Mucosa of rectum (tissue), 2 donors: Measurements from ENCODE around the gene SMTN.

Experiments
- H3K27ac ChIP-seq, 2 donors: one replicate each; pipeline ENCODE4 v1.7.0; 2013; ENCODE audit warnings: inconsistent platforms in 2 of 2, low read depth in 2 of 2, low read length in 2 of 2
- H3K27me3 ChIP-seq, 2 donors: one replicate each; pipeline ENCODE4 v1.7.0; 2013; ENCODE audit warnings: low read length in 2 of 2; ENCODE audit not compliant: control insufficient read depth in 2 of 2, insufficient read depth in 2 of 2
- H3K36me3 ChIP-seq, 2 donors: one replicate each; pipeline ENCODE4 v1.7.0; 2013; ENCODE audit warnings: low read length in 2 of 2; ENCODE audit not compliant: control insufficient read depth in 2 of 2, insufficient read depth in 2 of 2
- H3K4me1 ChIP-seq, 2 donors: one replicate each; pipeline ENCODE4 v1.7.0; 2013; ENCODE audit warnings: low read length in 2 of 2, mild to moderate bottlenecking in 1 of 2; ENCODE audit not compliant: control insufficient read depth in 2 of 2, insufficient read depth in 2 of 2
- H3K4me3 ChIP-seq, 2 donors: one replicate each; pipeline ENCODE4 v1.7.0; 2013; ENCODE audit warnings: low read length in 2 of 2
- H3K9ac ChIP-seq, 2 donors: one replicate each; pipeline ENCODE4 v1.7.0; 2013; ENCODE audit warnings: low read length in 2 of 2, low read depth in 1 of 2, mild to moderate bottlenecking in 1 of 2
- H3K9me3 ChIP-seq, 2 donors: one replicate each; pipeline ENCODE4 v1.7.0; 2013; ENCODE audit warnings: low read length in 2 of 2; ENCODE audit not compliant: control insufficient read depth in 2 of 2
- donor health status: healthy.
- donor health status: Normal muscosa, but diverticular disease.

The SMTN gene

GRCh38 chr22:31119026-31119717 is 38.1 kb downstream of the SMTN start:
- Histone ChIP-seq H3K27ac (no peak overlapping the region), H3K9ac (no peak overlapping the region), H3K27me3 (no peaks in the 10 kb centered on the region), H3K36me3 (no peaks in the 10 kb centered on the region), H3K9me3 (no peaks in the 10 kb centered on the region), H3K4me1 (peaks cover 12 to 23% of the 10 kb centered on the region in 2 donors), H3K4me3 (no peak overlapping the region)

DNA sequence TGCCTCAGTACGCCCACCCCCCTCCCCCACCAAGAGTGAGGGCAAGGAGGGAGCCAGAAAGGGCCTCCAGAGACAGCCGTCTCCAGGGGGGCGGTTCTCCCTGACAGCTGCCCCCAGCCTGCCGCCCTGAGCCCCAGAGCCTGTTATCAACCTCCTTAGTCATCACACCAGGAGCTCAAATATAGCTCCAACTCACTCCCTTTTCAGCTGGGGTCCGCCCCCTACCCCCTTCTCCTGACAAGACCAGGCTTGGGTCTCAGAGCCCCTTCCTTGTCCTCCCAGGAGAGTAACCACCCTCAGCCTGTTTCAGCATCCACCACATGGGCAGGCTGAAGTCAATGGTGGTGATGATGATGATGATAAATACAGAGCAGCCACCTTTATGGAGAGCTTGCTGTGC is 39.1 kb downstream of the SMTN start:
- no peak overlapping the region for H3K27ac ChIP-seq
- no peaks in the 10 kb centered on the region for H3K36me3 ChIP-seq
- H3K4me3 ChIP-seq = no peak overlapping the region
- H3K4me1 ChIP-seq = peaks cover 12 to 23% of the 10 kb centered on the region in 2 donors
- no peaks in the 10 kb centered on the region for H3K9me3 ChIP-seq
- H3K9ac ChIP-seq = no peak overlapping the region
- H3K27me3 ChIP-seq = no peaks in the 10 kb centered on the region

- Histone ChIP-seq H3K36me3 (no peaks in the 10 kb centered on the region), H3K9me3 (no peaks in the 10 kb centered on the region), H3K27me3 (no peaks in the 10 kb centered on the region), H3K4me3 (no peak overlapping the region), H3K4me1 (peaks cover 12 to 23% of the 10 kb centered on the region in 2 donors), H3K9ac (no peak overlapping the region), H3K27ac (no peak overlapping the region)
Observed at GRCh38 chr22:31120642-31121041, 39.5 kb downstream of the SMTN start.

DNA sequence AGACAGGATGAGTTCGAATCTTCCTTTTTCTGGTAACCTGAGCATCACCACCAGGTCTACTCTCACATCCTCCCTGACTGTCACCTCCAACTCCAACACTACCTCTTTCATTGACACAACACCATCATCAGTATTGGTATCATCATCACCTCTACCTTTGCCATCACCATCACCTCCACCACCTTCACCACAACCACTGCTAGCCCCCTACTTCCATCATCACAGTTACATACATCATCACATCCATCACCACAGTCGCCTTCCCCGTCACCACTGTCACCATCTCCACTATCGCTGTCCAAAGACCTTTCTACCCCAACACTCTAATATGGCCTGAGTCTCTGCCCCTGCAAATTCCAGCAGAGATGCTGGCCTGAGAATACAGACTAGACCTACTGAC is 40.3 kb downstream of the SMTN start:
- Histone ChIP-seq H3K4me3 (no peak overlapping the region), H3K4me1 (peaks cover 12 to 23% of the 10 kb centered on the region in 2 donors), H3K9me3 (no peaks in the 10 kb centered on the region), H3K27ac (peak overlapping the region; percentile 89 to 92), H3K36me3 (no peaks in the 10 kb centered on the region), H3K9ac (no peak overlapping the region), H3K27me3 (no peaks in the 10 kb centered on the region)

DNA sequence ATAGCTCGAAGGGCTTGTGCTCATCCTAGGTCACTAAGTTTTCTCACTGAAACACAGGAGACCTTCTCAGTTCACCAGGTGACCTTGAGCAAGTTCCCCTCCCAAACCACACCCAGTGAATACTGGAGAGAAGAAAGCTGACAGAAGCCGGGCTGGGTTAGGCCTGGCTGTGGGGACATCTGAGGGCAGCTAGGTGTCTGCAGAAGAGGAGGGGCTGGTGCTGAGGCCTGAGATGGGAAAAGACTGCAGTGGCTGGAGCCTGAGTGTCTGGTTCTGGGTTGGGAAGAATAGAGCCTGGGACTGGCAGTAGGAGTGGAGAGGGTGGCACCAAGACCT is 41.0 kb downstream of the SMTN start:
- peak overlapping the region; percentile 81 to 87 for H3K9ac ChIP-seq
- peak overlapping the region; percentile 89 to 92 for H3K27ac ChIP-seq
- H3K36me3 ChIP-seq = no peaks in the 10 kb centered on the region
- peaks cover 12 to 23% of the 10 kb centered on the region in 2 donors for H3K4me1 ChIP-seq
- peak overlapping the region; percentile 74 for H3K4me3 ChIP-seq
- no peaks in the 10 kb centered on the region for H3K9me3 ChIP-seq
- no peaks in the 10 kb centered on the region for H3K27me3 ChIP-seq

GRCh38 chr22:31122532-31123291 is 41.6 kb downstream of the SMTN start, which contains the start of gene INPP5J:
INPP5J (plus strand) TSS chr22:31122966; CDS start chr22:31123015, 49 bp downstream.
- no peaks in the 10 kb centered on the region for H3K36me3 ChIP-seq
- peak within 1 kb of the TSS; percentile 81 to 87 for H3K9ac ChIP-seq
- peak within 1 kb of the TSS; percentile 89 to 92 for H3K27ac ChIP-seq
- H3K4me1 ChIP-seq = peaks cover 12 to 24% of the 10 kb centered on the region in 2 donors
- H3K4me3 ChIP-seq = peak within 1 kb of the TSS; percentile 74
- no peaks in the 10 kb centered on the region for H3K27me3 ChIP-seq
- no peaks in the 10 kb centered on the region for H3K9me3 ChIP-seq

GRCh38 chr22:31123292-31123602 is 42.1 kb downstream of the SMTN start:
- peaks cover 12 to 24% of the 10 kb centered on the region in 2 donors for H3K4me1 ChIP-seq
- no peaks in the 10 kb centered on the region for H3K9me3 ChIP-seq
- peak overlapping the region; percentile 81 to 87 for H3K9ac ChIP-seq
- H3K36me3 ChIP-seq = peaks cover 0 to 3% of the 10 kb centered on the region in 2 donors
- peak overlapping the region; percentile 74 for H3K4me3 ChIP-seq
- peak overlapping the region; percentile 89 to 92 for H3K27ac ChIP-seq
- no peaks in the 10 kb centered on the region for H3K27me3 ChIP-seq

- Histone ChIP-seq H3K27me3 (no peaks in the 10 kb centered on the region), H3K9me3 (no peaks in the 10 kb centered on the region), H3K27ac (no peak overlapping the region), H3K4me1 (peaks cover 12 to 24% of the 10 kb centered on the region in 2 donors), H3K36me3 (peaks cover 0 to 7% of the 10 kb centered on the region in 2 donors), H3K4me3 (no peak overlapping the region), H3K9ac (no peak overlapping the region)
Observed at GRCh38 chr22:31124290-31124689, 43.2 kb downstream of the SMTN start.

GRCh38 chr22:31124811-31125465 is 43.8 kb downstream of the SMTN start:
- no peak overlapping the region for H3K27ac ChIP-seq
- peaks cover 12 to 24% of the 10 kb centered on the region in 2 donors for H3K4me1 ChIP-seq
- no peak overlapping the region for H3K9ac ChIP-seq
- H3K27me3 ChIP-seq = no peaks in the 10 kb centered on the region
- H3K9me3 ChIP-seq = no peaks in the 10 kb centered on the region
- H3K36me3 ChIP-seq = peaks cover 0 to 7% of the 10 kb centered on the region in 2 donors
- H3K4me3 ChIP-seq = no peak overlapping the region

DNA sequence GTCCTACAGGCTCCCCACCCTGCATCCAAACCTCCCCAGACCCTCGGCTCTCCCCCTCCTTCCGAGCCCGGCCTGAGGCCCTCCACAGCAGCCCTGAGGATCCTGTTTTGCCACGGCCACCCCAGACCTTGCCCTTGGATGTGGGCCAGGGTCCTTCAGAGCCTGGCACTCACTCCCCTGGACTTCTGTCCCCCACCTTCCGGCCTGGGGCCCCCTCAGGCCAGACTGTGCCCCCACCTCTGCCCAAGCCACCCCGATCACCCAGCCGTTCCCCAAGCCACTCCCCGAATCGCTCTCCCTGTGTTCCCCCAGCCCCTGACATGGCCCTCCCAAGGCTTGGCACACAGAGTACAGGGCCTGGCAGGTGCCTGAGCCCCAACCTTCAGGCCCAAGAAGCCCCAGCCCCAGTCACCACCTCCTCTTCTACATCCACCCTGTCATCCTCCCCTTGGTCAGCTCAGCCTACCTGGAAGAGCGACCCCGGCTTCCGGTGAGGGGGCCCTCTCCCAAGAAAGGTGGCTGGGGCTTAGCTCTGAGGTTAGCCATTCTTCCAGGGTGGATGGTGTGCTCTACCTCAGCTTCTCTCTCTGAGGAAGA is 44.5 kb downstream of the SMTN start:
- H3K4me3 ChIP-seq = no peak overlapping the region
- no peak overlapping the region for H3K27ac ChIP-seq
- peaks cover 12 to 24% of the 10 kb centered on the region in 2 donors for H3K4me1 ChIP-seq
- H3K9me3 ChIP-seq = no peaks in the 10 kb centered on the region
- no peak overlapping the region for H3K9ac ChIP-seq
- peaks cover 0 to 7% of the 10 kb centered on the region in 2 donors for H3K36me3 ChIP-seq
- no peaks in the 10 kb centered on the region for H3K27me3 ChIP-seq
